Naive B cell (primary cell): ENCODE results near the gene FLNB. TPM values are rescaled to one million over a fixed set of nuclear protein-coding genes. Genes with fewer than 3 reads are reported as not detected.
"Not testable (repeated sequence)": the region's sequence is repeated elsewhere in the genome, so short reads cannot be mapped to it uniquely, and the experiment has no call there.

Experiments
- ATAC-seq, 2 donors: fragments of 150-1000 bp; cut with Tn5 transposase; 2 replicates each; pipeline ENCODE4 v1.10.0; 2021; ENCODE audit warnings: low read depth in 2 of 2, mild to moderate bottlenecking in 2 of 2, moderate library complexity in 2 of 2
- DNase-seq: peaks from one replicate; pipeline ENCODE4 v3.0.0; 2022
- H3K27ac Mint-ChIP-seq, 6 donors: one replicate each; pipeline ENCODE4 v1.8.0; 2020 to 2022; ENCODE audit warnings: mild to moderate bottlenecking in 6 of 6, mixed read lengths in 6 of 6, moderate library complexity in 5 of 6, inconsistent platforms in 2 of 6
- H3K27me3 Mint-ChIP-seq, 3 donors: one replicate each; pipeline ENCODE4 v1.8.0; 2021 to 2022; ENCODE audit warnings: mixed read lengths in 3 of 3, mild to moderate bottlenecking in 1 of 3
- H3K36me3 Mint-ChIP-seq, 2 donors: one replicate each; pipeline ENCODE4 v1.8.0; 2020 to 2022; ENCODE audit warnings: mixed read lengths in 2 of 2, inconsistent platforms in 1 of 2, mild to moderate bottlenecking in 1 of 2
- H3K4me1 Mint-ChIP-seq, 3 donors: one replicate each; pipeline ENCODE4 v1.8.0; 2020 to 2022; ENCODE audit warnings: mixed read lengths in 3 of 3, inconsistent platforms in 1 of 3, mild to moderate bottlenecking in 1 of 3, moderate library complexity in 1 of 3
- H3K4me3 Mint-ChIP-seq, 8 donors: one replicate each; pipeline ENCODE4 v1.8.0; 2020 to 2022; ENCODE audit warnings: mild to moderate bottlenecking in 8 of 8, mixed read lengths in 8 of 8, moderate library complexity in 8 of 8, inconsistent platforms in 2 of 8
- H3K9me3 Mint-ChIP-seq, 7 donors: one replicate each; pipeline ENCODE4 v1.8.0; 2020 to 2022; ENCODE audit warnings: mixed read lengths in 7 of 7, mild to moderate bottlenecking in 5 of 7, inconsistent platforms in 2 of 7, moderate library complexity in 1 of 7
- polyA plus RNA-seq, 6 donors: library from polyadenylated mRNA; unstranded; fragments of 300-500 nt; fragmentation: Illumina TruSeq; gene quantifications; one replicate each; pipeline ENCODE4 v1.2.3, GENCODE V29; 2021; ENCODE audit warnings: low read depth in 6 of 6

Gene FLNB
- polyA plus RNA-seq, 6 donors from 2014 or later, result 3.2 to 14.6 (median 9.7) TPM

- Mint-ChIP-seq H3K4me1 (peaks cover 12 to 18% (median 14%) of the 10 kb centered on the region in 3 donors), H3K4me3 (peak overlapping the region in 1 of 8 donors; percentile 16), H3K27me3 (no peaks in the 10 kb centered on the region)
These were observed 41.0 kb downstream of the FLNB start for GRCh38 chr3:58049143-58049785.

GRCh38 chr3:58051196-58051595, 43.0 kb downstream of the FLNB start:
- Mint-ChIP-seq H3K27ac (peak overlapping the region in 2 of 6 donors; percentile 2 to 39), H3K4me3 (no peak overlapping the region), H3K9me3 (peaks cover 0 to 11% (median 4%) of the 10 kb centered on the region in 7 donors), H3K27me3 (no peaks in the 10 kb centered on the region), H3K36me3 (no peaks in the 10 kb centered on the region), H3K4me1 (peaks cover 12 to 17% (median 14%) of the 10 kb centered on the region in 3 donors)
- DNase-seq, result no peak
- ATAC-seq, result no peak

More at GRCh38 chr3:58049143-58049785, 41.0 kb downstream of the FLNB start:
- peak overlapping the region in 1 of 6 donors; percentile 40 for H3K27ac Mint-ChIP-seq
- ATAC-seq (no peak), DNase-seq (no peak)
- no peaks in the 10 kb centered on the region for H3K36me3 Mint-ChIP-seq
- H3K9me3 Mint-ChIP-seq, result peaks cover 0 to 2% (median under 1%) of the 10 kb centered on the region in 7 donors

GRCh38 chr3:58051658-58052261, 43.5 kb downstream of the FLNB start:
- H3K4me3 Mint-ChIP-seq, ATAC-seq, DNase-seq, H3K27me3 Mint-ChIP-seq, H3K36me3 Mint-ChIP-seq: not testable (repeated sequence)
- peaks cover 10 to 17% (median 12%) of the 10 kb centered on the region in 3 donors for H3K4me1 Mint-ChIP-seq
- H3K27ac Mint-ChIP-seq, result peak overlapping the region in 3 of 6 donors; percentile 16 to 81 (median 54)
- peaks cover 0 to 11% (median 4%) of the 10 kb centered on the region in 7 donors for H3K9me3 Mint-ChIP-seq

- H3K27ac Mint-ChIP-seq, result peak overlapping the region in 3 of 6 donors; percentile 12 to 37 (median 16)
- peaks cover 10 to 17% (median 17%) of the 10 kb centered on the region in 3 donors for H3K4me1 Mint-ChIP-seq
- no peaks in the 10 kb centered on the region for H3K36me3 Mint-ChIP-seq
- no peak for ATAC-seq
- H3K27me3 Mint-ChIP-seq, result no peaks in the 10 kb centered on the region
- H3K9me3 Mint-ChIP-seq, result peaks cover 0 to 11% (median 4%) of the 10 kb centered on the region in 7 donors
- H3K4me3 Mint-ChIP-seq, result no peak overlapping the region
- DNase-seq, result no peak
These were observed 44.4 kb downstream of the FLNB start for GRCh38 chr3:58052373-58053273.

- ATAC-seq, result no peak
- H3K4me3 Mint-ChIP-seq, result no peak overlapping the region
- H3K27me3 Mint-ChIP-seq, result no peaks in the 10 kb centered on the region
- H3K36me3 Mint-ChIP-seq, result no peaks in the 10 kb centered on the region
- no peak overlapping the region for H3K27ac Mint-ChIP-seq
- H3K9me3 Mint-ChIP-seq, result peaks cover 0 to 11% (median 4%) of the 10 kb centered on the region in 7 donors
- H3K4me1 Mint-ChIP-seq, result peaks cover 0 to 10% (median 6%) of the 10 kb centered on the region in 3 donors
- no peak for DNase-seq
These were observed 46.4 kb downstream of the FLNB start for GRCh38 chr3:58054652-58055051.

GRCh38 chr3:58055314-58055713, 47.1 kb downstream of the FLNB start:
- Mint-ChIP-seq H3K4me3 (no peak overlapping the region), H3K27ac (peak overlapping the region in 1 of 6 donors; percentile 5), H3K27me3 (no peaks in the 10 kb centered on the region), H3K36me3 (no peaks in the 10 kb centered on the region), H3K9me3 (peaks cover 0 to 11% (median 4%) of the 10 kb centered on the region in 7 donors), H3K4me1 (peaks cover 0 to 10% (median 6%) of the 10 kb centered on the region in 3 donors)
- no peak for ATAC-seq
- no peak for DNase-seq

- not testable (repeated sequence) for H3K27me3 Mint-ChIP-seq, DNase-seq, H3K27ac Mint-ChIP-seq, ATAC-seq, H3K4me3 Mint-ChIP-seq, H3K36me3 Mint-ChIP-seq
- Mint-ChIP-seq H3K4me1 (peaks cover under 1 to 10% (median 6%) of the 10 kb centered on the region in 3 donors), H3K9me3 (peaks cover 0 to 11% (median 4%) of the 10 kb centered on the region in 7 donors)
These were observed 47.7 kb downstream of the FLNB start for GRCh38 chr3:58055891-58056290.

- ATAC-seq (no peak), DNase-seq (no peak)
- Mint-ChIP-seq H3K27me3 (no peaks in the 10 kb centered on the region), H3K4me3 (no peak overlapping the region), H3K27ac (peak overlapping the region in 1 of 6 donors; percentile 33), H3K4me1 (peaks cover 0 to 5% (median 4%) of the 10 kb centered on the region in 3 donors), H3K9me3 (peaks cover 0 to 11% (median 4%) of the 10 kb centered on the region in 7 donors), H3K36me3 (no peaks in the 10 kb centered on the region)
These were observed 50.4 kb downstream of the FLNB start for GRCh38 chr3:58058361-58059263.

GRCh38 chr3:58059349-58060321, 51.4 kb downstream of the FLNB start:
- Mint-ChIP-seq H3K4me1 (peaks cover 0 to 5% (median 4%) of the 10 kb centered on the region in 3 donors), H3K36me3 (no peaks in the 10 kb centered on the region), H3K27ac (peak overlapping the region in 2 of 6 donors; percentile 53 to 84), H3K4me3 (no peak overlapping the region), H3K9me3 (peaks cover 0 to 6% (median 0%) of the 10 kb centered on the region in 7 donors), H3K27me3 (no peaks in the 10 kb centered on the region)
- DNase-seq (no peak), ATAC-seq (no peak)

- H3K4me1 Mint-ChIP-seq, result peaks cover 0 to 4% (median 1%) of the 10 kb centered on the region in 3 donors
- DNase-seq, result no peak
- H3K36me3 Mint-ChIP-seq, result no peaks in the 10 kb centered on the region
- no peaks in the 10 kb centered on the region for H3K27me3 Mint-ChIP-seq
- ATAC-seq, result no peak
- H3K9me3 Mint-ChIP-seq, result no peaks in the 10 kb centered on the region
- H3K4me3 Mint-ChIP-seq, result no peak overlapping the region
- no peak overlapping the region for H3K27ac Mint-ChIP-seq
These were observed 54.2 kb downstream of the FLNB start for GRCh38 chr3:58062472-58062871.

GRCh38 chr3:58063022-58063815, 55.0 kb downstream of the FLNB start:
- peak overlapping the region in 1 of 6 donors; percentile 6 for H3K27ac Mint-ChIP-seq
- peaks cover 0 to 5% (median 4%) of the 10 kb centered on the region in 3 donors for H3K4me1 Mint-ChIP-seq
- no peak overlapping the region for H3K4me3 Mint-ChIP-seq
- ATAC-seq (no peak), DNase-seq (no peak)
- no peaks in the 10 kb centered on the region for H3K9me3 Mint-ChIP-seq
- no peaks in the 10 kb centered on the region for H3K27me3 Mint-ChIP-seq
- H3K36me3 Mint-ChIP-seq, result no peaks in the 10 kb centered on the region
